Tibial nerve (tissue), 4 donors: ENCODE data around the gene KCP. TPM values are rescaled to one million over a fixed set of nuclear protein-coding genes. Genes with fewer than 3 reads are reported as not detected.

Experiments
- DNase-seq, 2 donors: peaks; one replicate each; pipeline ENCODE4 v3.0.0-alpha.2; 2019; ENCODE audit warnings: low spot score in 2 of 2
- H3K27ac ChIP-seq, 4 donors: fragments of 200-600 bp; sonication (generic) in 3 of 4; one replicate each; pipeline ENCODE4 v1.5.1; 2017 to 2019; ENCODE audit warnings: mild to moderate bottlenecking in 1 of 4
- H3K27me3 ChIP-seq, 2 donors: fragments of 200-600 bp; sonication (generic) in 1 of 2; one replicate each; pipeline versions ENCODE4 v1.5.1 to v1.6.0; 2017 to 2019
- H3K36me3 ChIP-seq, 3 donors: fragments of 200-600 bp; sonication (generic); one replicate each; pipeline ENCODE4 v1.5.1; 2018 to 2019
- H3K4me1 ChIP-seq, 4 donors: fragments of 200-600 bp; sonication (generic) in 3 of 4; one replicate each; pipeline ENCODE4 v1.5.1; 2017 to 2019
- H3K4me3 ChIP-seq, 4 donors: fragments of 200-600 bp; sonication (generic) in 3 of 4; one replicate each; pipeline ENCODE4 v1.5.1; 2017 to 2019; ENCODE audit warnings: mild to moderate bottlenecking in 1 of 4, moderate library complexity in 1 of 4
- H3K9me3 ChIP-seq, 4 donors: fragments of 200-600 bp; sonication (generic) in 3 of 4; one replicate each; pipeline ENCODE4 v1.5.1; 2017 to 2019
- EP300 ChIP-seq, 2 donors: sonication (generic); formaldehyde crosslinking; IDR thresholded peaks; one replicate each; pipeline ENCODE4 v1.6.1; 2017; ENCODE audit warnings: antibody characterized with exemption in 2 of 2, mild to moderate bottlenecking in 1 of 2
- POLR2A ChIP-seq, 2 donors: fragments of 450-650 bp; IDR thresholded peaks; one replicate each; pipeline ENCODE4 v1.6.1; 2017; ENCODE audit warnings: antibody characterized with exemption in 2 of 2, mild to moderate bottlenecking in 2 of 2, moderate library complexity in 2 of 2
- WGBS, 2 donors: methylation state at CpG; one replicate each; pipeline ENCODE4 v1.1.5; 2018; 5-methylcytosine and 5-hydroxymethylcytosine counted together
- total RNA-seq, 4 donors: library from RNA; depleted of rRNA; stranded (reverse); fragments of >200 nt; gene quantifications; one replicate each; pipeline ENCODE4 v1.1.0, GENCODE V29; 2016
- TF ChIP-seq, protein P1 (sequence below), 5 experiments: fragments of 200-600 bp in 3 of 5; fragments of 450-650 bp in 2 of 5; sonication (generic) in 3 of 5; IDR thresholded peaks; one replicate each; pipeline ENCODE4 v1.5.1; 2016 to 2019; ENCODE audit warnings: antibody characterized with exemption in 5 of 5, mild to moderate bottlenecking in 3 of 5, moderate library complexity in 2 of 5

Gene KCP
- total RNA-seq, 4 donors from 2014 or later, result 0.21 to 0.90 (median 0.40) TPM

DNA sequence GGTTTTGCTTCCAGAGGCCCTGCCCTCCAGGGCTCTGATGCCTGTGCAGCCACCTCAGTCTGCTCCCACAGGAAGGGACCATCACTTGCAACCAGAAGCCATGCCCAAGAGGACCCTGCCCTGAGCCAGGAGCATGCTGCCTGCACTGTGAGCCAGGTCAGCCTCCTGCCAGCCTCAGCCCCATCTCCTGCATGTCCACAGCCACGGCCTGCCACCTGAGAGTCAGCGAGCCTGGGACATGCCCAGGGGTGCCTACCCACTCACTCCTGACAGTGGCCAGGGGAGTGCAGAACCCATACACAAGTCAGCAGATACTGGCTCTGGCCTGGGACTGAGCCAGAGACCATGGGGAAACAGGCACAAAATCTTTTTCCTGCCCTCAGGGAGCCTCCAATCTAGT is 6.6 kb upstream of the KCP start:
- 94 to 100% methylated on average over 1 to 2 of the region's 2 CpGs for WGBS, 2 donors
- Histone ChIP-seq H3K36me3 (no peaks in the 10 kb centered on the region), H3K4me1 (peaks cover 0 to 17% (median 9%) of the 10 kb centered on the region in 4 donors), H3K27me3 (peaks cover 0 to 67% of the 10 kb centered on the region in 2 donors), H3K9me3 (no peaks in the 10 kb centered on the region), H3K27ac (no peak overlapping the region), H3K4me3 (no peak overlapping the region)
- DNase-seq, result no peak
- TF ChIP-seq, protein P1, sequence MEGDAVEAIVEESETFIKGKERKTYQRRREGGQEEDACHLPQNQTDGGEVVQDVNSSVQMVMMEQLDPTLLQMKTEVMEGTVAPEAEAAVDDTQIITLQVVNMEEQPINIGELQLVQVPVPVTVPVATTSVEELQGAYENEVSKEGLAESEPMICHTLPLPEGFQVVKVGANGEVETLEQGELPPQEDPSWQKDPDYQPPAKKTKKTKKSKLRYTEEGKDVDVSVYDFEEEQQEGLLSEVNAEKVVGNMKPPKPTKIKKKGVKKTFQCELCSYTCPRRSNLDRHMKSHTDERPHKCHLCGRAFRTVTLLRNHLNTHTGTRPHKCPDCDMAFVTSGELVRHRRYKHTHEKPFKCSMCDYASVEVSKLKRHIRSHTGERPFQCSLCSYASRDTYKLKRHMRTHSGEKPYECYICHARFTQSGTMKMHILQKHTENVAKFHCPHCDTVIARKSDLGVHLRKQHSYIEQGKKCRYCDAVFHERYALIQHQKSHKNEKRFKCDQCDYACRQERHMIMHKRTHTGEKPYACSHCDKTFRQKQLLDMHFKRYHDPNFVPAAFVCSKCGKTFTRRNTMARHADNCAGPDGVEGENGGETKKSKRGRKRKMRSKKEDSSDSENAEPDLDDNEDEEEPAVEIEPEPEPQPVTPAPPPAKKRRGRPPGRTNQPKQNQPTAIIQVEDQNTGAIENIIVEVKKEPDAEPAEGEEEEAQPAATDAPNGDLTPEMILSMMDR (IDR thresholded peaks at IDR 0.05), result no peak
- TF ChIP-seq POLR2A (IDR thresholded peaks at IDR 0.05) (no peak), EP300 (IDR thresholded peaks at IDR 0.05) (no peak)

DNA sequence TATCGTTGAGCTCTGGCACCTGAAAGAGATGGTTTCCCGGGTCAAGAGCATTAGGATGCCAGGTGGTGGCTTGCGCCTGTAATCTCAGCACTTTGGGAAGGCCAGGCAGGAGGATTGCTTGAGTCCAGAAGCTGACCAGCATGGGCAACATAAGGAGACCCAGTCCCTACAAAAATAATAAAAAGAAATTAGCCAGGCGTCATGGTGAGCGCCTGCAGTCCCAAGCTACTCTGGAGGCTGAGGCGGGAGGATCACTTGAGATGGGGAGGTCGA is 6.1 kb upstream of the KCP start:
- WGBS, 2 donors, result 91 to 94% methylated on average over 7 of the region's 7 CpGs

DNA sequence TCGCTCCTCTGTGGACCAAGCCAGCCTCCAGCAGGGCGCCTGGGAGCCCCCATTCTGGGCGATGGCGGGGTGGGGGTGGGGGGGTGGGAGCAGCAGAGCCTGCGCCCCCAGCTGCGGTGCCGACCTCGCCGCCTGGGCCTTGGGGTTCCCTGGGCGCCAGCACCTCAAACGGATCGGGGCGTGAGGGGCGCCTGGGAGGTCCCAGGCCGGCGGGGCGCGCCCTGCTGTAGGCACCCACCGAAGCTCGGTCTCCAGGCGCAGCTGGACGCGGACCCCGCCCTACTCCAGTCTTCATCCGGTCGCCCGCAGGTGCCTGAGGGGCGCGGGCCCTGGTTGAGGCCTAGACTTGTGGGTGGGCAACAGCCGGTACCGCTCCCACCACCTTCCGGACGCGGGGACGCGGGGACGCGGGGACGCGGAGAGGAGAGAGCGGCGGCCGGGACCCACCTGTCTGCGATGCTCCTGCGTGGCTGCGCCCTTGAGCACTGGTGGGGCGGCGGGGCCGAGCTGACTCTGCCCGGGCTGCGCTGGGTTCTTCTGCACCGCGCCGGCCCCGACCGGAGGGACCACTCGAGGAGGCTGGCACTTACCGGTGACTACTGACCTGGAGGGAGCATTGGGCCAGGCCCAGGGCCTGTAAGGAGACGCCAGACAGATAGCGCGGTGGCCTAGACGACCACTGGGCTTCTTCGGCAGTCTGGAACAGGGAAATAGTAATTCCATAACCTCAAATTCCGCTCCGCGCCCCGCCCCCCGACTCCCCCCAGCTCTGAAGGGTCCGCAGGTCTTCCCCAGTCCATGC is 5.5 kb upstream of the KCP start:
- H3K27me3 ChIP-seq, result peaks cover 0 to 66% of the 10 kb centered on the region in 2 donors
- peaks cover 0 to 17% (median 9%) of the 10 kb centered on the region in 4 donors for H3K4me1 ChIP-seq
- TF ChIP-seq POLR2A (IDR thresholded peaks at IDR 0.05) (no peak), EP300 (IDR thresholded peaks at IDR 0.05) (no peak)
- TF ChIP-seq, protein P1 (IDR thresholded peaks at IDR 0.05), result no peak
- H3K4me3 ChIP-seq, result peak overlapping the region in 2 of 4 donors; percentile 23 to 33
- no peak overlapping the region for H3K27ac ChIP-seq
- DNase-seq, result no peak
- no peaks in the 10 kb centered on the region for H3K9me3 ChIP-seq
- no peaks in the 10 kb centered on the region for H3K36me3 ChIP-seq
- 18 to 21% methylated on average over 39 to 44 of the region's 69 CpGs for WGBS, 2 donors

More for the DNA sequence above, 6.1 kb upstream of the KCP start:
- no peaks in the 10 kb centered on the region for H3K9me3 ChIP-seq
- peaks cover 0 to 17% (median 9%) of the 10 kb centered on the region in 4 donors for H3K4me1 ChIP-seq
- no peak overlapping the region for H3K4me3 ChIP-seq
- no peak overlapping the region for H3K27ac ChIP-seq
- DNase-seq, result no peak
- H3K27me3 ChIP-seq, result peaks cover 0 to 66% of the 10 kb centered on the region in 2 donors
- no peaks in the 10 kb centered on the region for H3K36me3 ChIP-seq
- TF ChIP-seq, protein P1 (IDR thresholded peaks at IDR 0.05), result no peak
- no peak for TF ChIP-seq EP300 (IDR thresholded peaks at IDR 0.05)
- no peak for TF ChIP-seq POLR2A (IDR thresholded peaks at IDR 0.05)

DNA sequence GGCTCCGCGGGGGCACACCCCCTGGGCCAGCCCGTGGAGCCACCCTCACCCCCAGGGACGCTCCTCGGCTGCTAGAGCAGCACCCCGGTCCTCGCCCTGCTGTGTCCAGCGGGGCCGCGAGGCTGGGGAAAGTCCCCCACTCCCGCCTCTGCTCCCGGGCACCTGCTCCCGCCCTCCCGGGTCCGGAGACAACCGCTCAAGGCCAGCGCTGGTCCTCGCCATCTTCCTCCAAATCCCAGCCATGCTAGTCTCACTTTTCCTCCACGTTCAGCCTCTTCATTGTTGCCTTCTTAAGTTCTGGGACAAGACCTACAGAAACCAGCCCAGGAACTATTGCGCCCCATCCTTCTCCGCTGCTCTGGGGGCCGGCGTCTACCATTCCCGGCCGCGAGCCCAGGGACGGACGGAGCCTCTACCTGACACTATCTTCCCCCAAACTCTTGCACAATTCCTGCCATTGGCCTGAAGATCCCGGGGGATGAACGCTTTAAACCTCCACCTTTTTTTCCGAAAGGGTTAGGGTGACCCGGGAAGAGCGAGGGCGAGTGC is 4.8 kb upstream of the KCP start:
- peaks cover 0 to 68% of the 10 kb centered on the region in 2 donors for H3K27me3 ChIP-seq
- no peak for TF ChIP-seq POLR2A (IDR thresholded peaks at IDR 0.05)
- no peak for TF ChIP-seq EP300 (IDR thresholded peaks at IDR 0.05)
- TF ChIP-seq, protein P1 (IDR thresholded peaks at IDR 0.05), result no peak

DNA sequence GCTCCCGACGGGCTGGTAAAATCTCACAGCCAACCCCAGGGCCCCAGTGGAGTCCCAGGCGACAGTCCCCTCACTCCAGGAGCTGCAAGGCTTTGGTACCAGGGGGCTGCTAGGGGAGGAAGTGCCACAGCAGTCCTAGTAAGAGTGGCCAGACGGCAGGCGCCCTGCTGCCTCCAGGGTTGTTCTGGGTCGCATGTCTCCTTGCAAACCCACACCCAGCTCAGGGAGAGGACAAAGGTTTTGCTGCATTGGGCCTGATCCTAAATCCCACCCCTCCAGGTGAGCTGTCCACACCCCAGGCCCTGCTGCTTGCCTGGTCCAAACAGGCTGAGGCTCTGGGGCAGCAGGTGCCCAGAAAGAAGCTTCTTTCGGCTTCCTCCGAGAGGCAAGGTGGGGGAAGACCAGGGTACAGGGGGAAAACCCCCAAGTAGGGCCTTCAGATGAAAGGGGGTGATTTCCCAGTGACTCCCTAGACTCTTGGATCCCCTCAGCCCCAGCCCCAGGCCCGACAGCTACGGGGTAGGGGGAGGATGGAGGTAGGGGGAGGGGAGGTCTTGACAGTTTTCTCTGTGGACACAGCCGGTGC is 4.2 kb upstream of the KCP start:
- 35 to 40% methylated on average over 9 to 10 of the region's 11 CpGs for WGBS, 2 donors
- no peak for TF ChIP-seq POLR2A (IDR thresholded peaks at IDR 0.05)
- TF ChIP-seq, protein P1 (IDR thresholded peaks at IDR 0.05), result no peak
- no peak for TF ChIP-seq EP300 (IDR thresholded peaks at IDR 0.05)
- H3K27me3 ChIP-seq, result peaks cover 0 to 72% of the 10 kb centered on the region in 2 donors
- no peaks in the 10 kb centered on the region for H3K36me3 ChIP-seq
- H3K9me3 ChIP-seq, result no peaks in the 10 kb centered on the region
- peaks cover 0 to 28% (median 12%) of the 10 kb centered on the region in 4 donors for H3K4me1 ChIP-seq
- H3K4me3 ChIP-seq, result no peak overlapping the region
- no peak for DNase-seq
- no peak overlapping the region for H3K27ac ChIP-seq

More for the DNA sequence above, 4.8 kb upstream of the KCP start:
- Histone ChIP-seq H3K36me3 (no peaks in the 10 kb centered on the region), H3K4me1 (peaks cover 0 to 22% (median 9%) of the 10 kb centered on the region in 4 donors), H3K27ac (no peak overlapping the region), H3K9me3 (no peaks in the 10 kb centered on the region), H3K4me3 (peak overlapping the region in 2 of 4 donors; percentile 23 to 33)
- WGBS, 2 donors, result 6 to 7% methylated on average over 26 to 29 of the region's 34 CpGs
- no peak for DNase-seq
